Liver (tissue), 3 donors: ENCODE data around the gene TUBB6.

Source experiments
- FOXA1 ChIP-seq: IDR thresholded peaks from 2 replicates; pipeline ENCODE4 v1.6.1; 2016; ENCODE audit warnings: antibody characterized with exemption
- GABPA ChIP-seq, 2 donors: IDR thresholded peaks in 1 of 2; conservative IDR thresholded peaks in 1 of 2; 2 replicates each; pipeline ENCODE4 v1.6.1; 2016; ENCODE audit warnings: antibody characterized with exemption in 2 of 2, mild to moderate bottlenecking in 1 of 2, moderate library complexity in 1 of 2
- HNF4A ChIP-seq, 2 donors: conservative IDR thresholded peaks; 2 replicates each; pipeline ENCODE4 v1.6.1; 2016; ENCODE audit warnings: antibody characterized with exemption in 2 of 2, mild to moderate bottlenecking in 2 of 2
- JUND ChIP-seq, 2 donors: IDR thresholded peaks; 2 replicates each; pipeline ENCODE4 v1.6.1; 2016; ENCODE audit warnings: antibody characterized with exemption in 2 of 2
- MAX ChIP-seq: IDR thresholded peaks from 2 replicates; pipeline ENCODE4 v1.6.1; 2016; ENCODE audit warnings: antibody characterized with exemption
- RAD21 ChIP-seq, 2 donors: IDR thresholded peaks; 2 replicates each; pipeline ENCODE4 v1.6.1; 2016; ENCODE audit warnings: antibody characterized with exemption in 2 of 2, mild to moderate bottlenecking in 2 of 2
- REST ChIP-seq: IDR thresholded peaks from 2 replicates; pipeline ENCODE4 v1.6.1; 2016; ENCODE audit warnings: antibody characterized with exemption, mild to moderate bottlenecking
- SP1 ChIP-seq: IDR thresholded peaks from 2 replicates; pipeline ENCODE4 v1.6.1; 2018; ENCODE audit warnings: antibody characterized with exemption, mild to moderate bottlenecking
- TAF1 ChIP-seq: conservative IDR thresholded peaks from 2 replicates; pipeline ENCODE4 v1.6.1; 2016; ENCODE audit warnings: antibody characterized with exemption, mild to moderate bottlenecking
- YY1 ChIP-seq: IDR thresholded peaks from 2 replicates; pipeline ENCODE4 v1.6.1; 2016; ENCODE audit warnings: antibody characterized with exemption, mild to moderate bottlenecking
- TF ChIP-seq, protein P1 (sequence below): fragments of 150-350 bp; IDR thresholded peaks from 2 replicates; pipeline ENCODE4 v1.5.1; 2017; ENCODE audit warnings: improper control_type of control experiment, low read depth, low read length; ENCODE audit not compliant: missing input control
- donor health status: healthy.
- donor health status: healthy.

DNA sequence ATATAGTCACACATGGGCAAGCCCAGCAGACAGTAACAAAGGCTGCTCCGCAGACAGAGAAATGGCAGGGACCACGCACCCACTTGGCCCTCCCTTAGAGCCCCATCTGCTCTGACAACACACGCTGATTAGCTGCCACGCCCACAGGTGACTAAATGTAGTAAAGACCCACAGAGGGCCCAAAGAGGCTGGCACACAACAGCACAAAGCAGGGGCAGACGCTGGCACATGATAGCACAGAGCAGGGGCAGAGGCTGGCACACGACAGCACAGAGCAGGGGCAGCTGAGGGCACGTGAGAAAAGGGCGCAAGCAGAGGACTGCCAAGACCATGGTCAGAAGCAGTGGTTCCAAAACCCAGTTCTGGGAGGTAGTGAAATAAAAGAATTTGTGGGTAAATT, 58.3 kb downstream of the TUBB6 start:
- TF ChIP-seq, protein P1, sequence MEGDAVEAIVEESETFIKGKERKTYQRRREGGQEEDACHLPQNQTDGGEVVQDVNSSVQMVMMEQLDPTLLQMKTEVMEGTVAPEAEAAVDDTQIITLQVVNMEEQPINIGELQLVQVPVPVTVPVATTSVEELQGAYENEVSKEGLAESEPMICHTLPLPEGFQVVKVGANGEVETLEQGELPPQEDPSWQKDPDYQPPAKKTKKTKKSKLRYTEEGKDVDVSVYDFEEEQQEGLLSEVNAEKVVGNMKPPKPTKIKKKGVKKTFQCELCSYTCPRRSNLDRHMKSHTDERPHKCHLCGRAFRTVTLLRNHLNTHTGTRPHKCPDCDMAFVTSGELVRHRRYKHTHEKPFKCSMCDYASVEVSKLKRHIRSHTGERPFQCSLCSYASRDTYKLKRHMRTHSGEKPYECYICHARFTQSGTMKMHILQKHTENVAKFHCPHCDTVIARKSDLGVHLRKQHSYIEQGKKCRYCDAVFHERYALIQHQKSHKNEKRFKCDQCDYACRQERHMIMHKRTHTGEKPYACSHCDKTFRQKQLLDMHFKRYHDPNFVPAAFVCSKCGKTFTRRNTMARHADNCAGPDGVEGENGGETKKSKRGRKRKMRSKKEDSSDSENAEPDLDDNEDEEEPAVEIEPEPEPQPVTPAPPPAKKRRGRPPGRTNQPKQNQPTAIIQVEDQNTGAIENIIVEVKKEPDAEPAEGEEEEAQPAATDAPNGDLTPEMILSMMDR, result no peak
- TF ChIP-seq GABPA (IDR thresholded peaks at IDR 0.05 in 1 of 2, conservative IDR thresholded peaks at IDR 0.05 in 1 of 2), result no peak
- no peak for TF ChIP-seq FOXA1
- TF ChIP-seq YY1, result no peak
- no peak for TF ChIP-seq MAX
- no peak for TF ChIP-seq SP1
- no peak for TF ChIP-seq REST
- TF ChIP-seq RAD21 (IDR thresholded peaks at IDR 0.05), result no peak
- no peak for TF ChIP-seq JUND (IDR thresholded peaks at IDR 0.05)
- no peak for TF ChIP-seq TAF1
- no peak for TF ChIP-seq HNF4A (conservative IDR thresholded peaks at IDR 0.05)
